ENCODE data around the gene CEP68.

CEP68 gene

GRCh38 chr2:65107530-65107929 is 51.3 kb downstream of the CEP68 start:
- DNase-seq (ENCODE audit: low read depth), result no peak
- H3K4me3 ChIP-seq (ENCODE audit: low read length), result no peak overlapping the region
- TF ChIP-seq CTCF (IDR thresholded peaks at IDR 0.05; ENCODE audit: insufficient read depth, low read depth, low read length, missing control alignments), result no peak

- TF ChIP-seq CTCF (IDR thresholded peaks at IDR 0.05; ENCODE audit: insufficient read depth, low read depth, low read length, missing control alignments), result no peak
- DNase-seq (ENCODE audit: low read depth), result no peak
- no peak overlapping the region for H3K4me3 ChIP-seq (ENCODE audit: low read length)
These were observed 52.6 kb downstream of the CEP68 start for GRCh38 chr2:65108780-65109179.

GRCh38 chr2:65112633-65113032 is 56.4 kb downstream of the CEP68 start:
- TF ChIP-seq CTCF (IDR thresholded peaks at IDR 0.05; ENCODE audit: insufficient read depth, low read depth, low read length, missing control alignments), result no peak
- DNase-seq (ENCODE audit: low read depth), result no peak

GRCh38 chr2:65113229-65113628 is 57.0 kb downstream of the CEP68 start:
- no peak for DNase-seq (ENCODE audit: low read depth)
- H3K4me3 ChIP-seq (ENCODE audit: low read length), result no peak overlapping the region
- TF ChIP-seq CTCF (IDR thresholded peaks at IDR 0.05; ENCODE audit: insufficient read depth, low read depth, low read length, missing control alignments), result no peak

More at GRCh38 chr2:65112633-65113032, 56.4 kb downstream of the CEP68 start:
- no peak overlapping the region for H3K4me3 ChIP-seq (ENCODE audit: low read length)

GRCh38 chr2:65113816-65114215 is 57.6 kb downstream of the CEP68 start:
- TF ChIP-seq CTCF (IDR thresholded peaks at IDR 0.05; ENCODE audit: insufficient read depth, low read depth, low read length, missing control alignments), result no peak
- H3K4me3 ChIP-seq (ENCODE audit: low read length), result no peak overlapping the region
- no peak for DNase-seq (ENCODE audit: low read depth)

GRCh38 chr2:65114921-65115320 is 58.7 kb downstream of the CEP68 start:
- TF ChIP-seq CTCF (IDR thresholded peaks at IDR 0.05; ENCODE audit: insufficient read depth, low read depth, low read length, missing control alignments), result no peak
- no peak overlapping the region for H3K4me3 ChIP-seq (ENCODE audit: low read length)
- no peak for DNase-seq (ENCODE audit: low read depth)

GRCh38 chr2:65116645-65117044 is 60.4 kb downstream of the CEP68 start:
- TF ChIP-seq CTCF (IDR thresholded peaks at IDR 0.05; ENCODE audit: insufficient read depth, low read depth, low read length, missing control alignments), result no peak
- no peak overlapping the region for H3K4me3 ChIP-seq (ENCODE audit: low read length)
- DNase-seq (ENCODE audit: low read depth), result no peak

Data from epithelial cell of esophagus (primary cell).